ENCODE results near the gene RB1.

The RB1 gene

GRCh38 chr13:48377857-48378256 lies 74.3 kb downstream of the RB1 start:
- H3K4me3 Mint-ChIP-seq: no peak overlapping the region
- no peaks in the 10 kb centered on the region for H3K27me3 Mint-ChIP-seq
- H3K27ac Mint-ChIP-seq: no peak overlapping the region
- no peaks in the 10 kb centered on the region for H3K4me1 Mint-ChIP-seq
- peaks cover 31% of the 10 kb centered on the region for H3K36me3 Mint-ChIP-seq
- H3K9me3 Mint-ChIP-seq: peaks cover 6% of the 10 kb centered on the region

- Mint-ChIP-seq H3K4me1 (peaks cover 4% of the 10 kb centered on the region), H3K27ac (no peak overlapping the region), H3K27me3 (no peaks in the 10 kb centered on the region), H3K9me3 (no peaks in the 10 kb centered on the region), H3K4me3 (no peak overlapping the region), H3K36me3 (peaks cover 22% of the 10 kb centered on the region)
Observed at GRCh38 chr13:48380581-48380980, 77.0 kb downstream of the RB1 start.

DNA sequence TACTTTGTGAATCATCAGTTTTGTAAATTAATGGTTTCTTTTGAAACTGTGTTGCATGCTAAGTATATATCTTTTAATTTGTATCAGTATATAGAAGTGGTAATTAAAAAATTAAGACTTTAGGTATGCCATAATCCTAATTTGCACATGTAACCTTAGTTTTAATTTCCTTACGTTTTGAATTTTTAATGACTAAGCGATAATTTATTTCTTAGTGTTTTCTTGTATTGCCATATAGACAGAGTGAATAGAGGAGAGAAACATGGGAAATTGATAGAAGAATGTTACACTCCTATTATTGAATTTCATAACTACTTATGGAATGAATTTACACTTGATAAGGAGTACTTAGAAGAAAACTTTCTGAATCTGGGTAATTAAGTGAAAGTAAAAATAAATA lies 79.8 kb downstream of the RB1 start:
- no peaks in the 10 kb centered on the region for H3K27me3 Mint-ChIP-seq
- no peak overlapping the region for H3K27ac Mint-ChIP-seq
- H3K9me3 Mint-ChIP-seq: no peaks in the 10 kb centered on the region
- no peak overlapping the region for H3K4me3 Mint-ChIP-seq
- peaks cover 8% of the 10 kb centered on the region for H3K4me1 Mint-ChIP-seq
- H3K36me3 Mint-ChIP-seq: peaks cover 18% of the 10 kb centered on the region

DNA sequence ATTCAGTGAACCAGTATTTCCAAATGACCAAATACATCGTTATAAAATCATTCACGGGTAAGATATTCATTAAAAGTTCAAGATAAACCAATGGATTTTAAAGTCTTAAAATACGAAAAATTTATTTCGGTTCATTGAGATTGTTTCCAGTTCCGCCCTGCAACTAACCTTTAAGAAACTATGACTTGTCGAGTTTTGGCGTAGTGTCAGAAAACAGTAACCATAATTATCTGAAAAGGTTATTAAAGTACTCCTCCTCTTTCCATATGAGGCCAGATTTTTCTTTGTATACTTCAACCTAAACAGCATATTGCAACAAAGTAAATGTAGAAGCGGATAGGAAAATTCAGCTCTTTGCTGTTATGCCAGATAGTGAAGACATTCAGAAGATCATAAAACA lies 83.3 kb downstream of the RB1 start:
- peaks cover 27% of the 10 kb centered on the region for H3K36me3 Mint-ChIP-seq
- H3K4me3 Mint-ChIP-seq: no peak overlapping the region
- H3K27ac Mint-ChIP-seq: no peak overlapping the region
- H3K27me3 Mint-ChIP-seq: no peaks in the 10 kb centered on the region
- H3K4me1 Mint-ChIP-seq: peaks cover 16% of the 10 kb centered on the region
- no peaks in the 10 kb centered on the region for H3K9me3 Mint-ChIP-seq

DNA sequence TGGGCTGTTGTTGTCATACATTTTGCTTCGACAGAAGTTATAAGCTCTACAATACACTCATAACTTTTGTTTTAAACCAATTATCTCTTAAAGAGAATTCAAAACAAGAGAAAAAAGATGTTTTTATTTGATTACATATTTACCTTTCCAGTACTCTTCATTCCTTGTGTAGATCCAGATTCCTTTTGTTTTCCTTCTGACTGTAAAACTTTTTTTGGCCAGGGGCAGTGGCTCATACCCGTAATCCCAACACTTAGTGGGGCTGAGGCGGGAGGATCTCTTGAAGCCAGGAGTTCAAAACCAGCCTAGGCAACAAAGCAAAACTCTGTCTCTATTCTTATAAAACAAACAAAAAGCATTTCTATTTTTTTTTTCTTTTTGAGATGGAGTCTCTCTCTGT lies 87.7 kb downstream of the RB1 start:
- H3K27ac Mint-ChIP-seq: no peak overlapping the region
- H3K27me3 Mint-ChIP-seq: no peaks in the 10 kb centered on the region
- peaks cover 13% of the 10 kb centered on the region for H3K4me1 Mint-ChIP-seq
- no peak overlapping the region for H3K4me3 Mint-ChIP-seq
- peaks cover 17% of the 10 kb centered on the region for H3K9me3 Mint-ChIP-seq
- peaks cover 50% of the 10 kb centered on the region for H3K36me3 Mint-ChIP-seq

- Mint-ChIP-seq H3K36me3 (peaks cover 54% of the 10 kb centered on the region), H3K27me3 (no peaks in the 10 kb centered on the region), H3K27ac (no peak overlapping the region), H3K9me3 (peaks cover 18% of the 10 kb centered on the region), H3K4me1 (peaks cover 10% of the 10 kb centered on the region), H3K4me3 (no peak overlapping the region)
Observed at GRCh38 chr13:48393030-48393697, 89.6 kb downstream of the RB1 start.

GRCh38 chr13:48393698-48394085 lies 90.1 kb downstream of the RB1 start:
- peaks cover 51% of the 10 kb centered on the region for H3K36me3 Mint-ChIP-seq
- peaks cover 18% of the 10 kb centered on the region for H3K9me3 Mint-ChIP-seq
- no peak overlapping the region for H3K27ac Mint-ChIP-seq
- H3K4me1 Mint-ChIP-seq: peaks cover 12% of the 10 kb centered on the region
- H3K27me3 Mint-ChIP-seq: no peaks in the 10 kb centered on the region
- H3K4me3 Mint-ChIP-seq: no peak overlapping the region

DNA sequence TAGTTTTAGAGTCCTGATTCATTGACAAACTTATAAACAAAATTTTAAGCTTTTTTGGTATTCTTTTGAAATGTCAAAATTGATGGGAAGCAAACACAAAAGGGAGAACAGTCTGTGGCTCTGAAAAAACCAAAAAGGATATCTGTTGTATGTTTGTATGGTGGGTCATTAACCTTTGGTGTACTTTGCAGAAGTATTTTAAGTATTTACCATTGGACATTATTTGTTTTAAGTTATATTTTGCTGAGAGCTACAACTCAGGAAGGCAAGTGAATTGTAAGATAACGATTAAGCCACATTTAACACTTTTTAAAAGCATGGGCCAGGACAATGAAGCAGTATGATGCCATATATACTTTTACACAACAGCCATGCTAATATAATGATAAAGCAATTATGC lies 94.2 kb downstream of the RB1 start:
- Mint-ChIP-seq H3K4me1 (peaks cover 42% of the 10 kb centered on the region), H3K27me3 (no peaks in the 10 kb centered on the region), H3K36me3 (peaks cover 27% of the 10 kb centered on the region), H3K4me3 (no peak overlapping the region), H3K27ac (no peak overlapping the region), H3K9me3 (peaks cover 18% of the 10 kb centered on the region)

DNA sequence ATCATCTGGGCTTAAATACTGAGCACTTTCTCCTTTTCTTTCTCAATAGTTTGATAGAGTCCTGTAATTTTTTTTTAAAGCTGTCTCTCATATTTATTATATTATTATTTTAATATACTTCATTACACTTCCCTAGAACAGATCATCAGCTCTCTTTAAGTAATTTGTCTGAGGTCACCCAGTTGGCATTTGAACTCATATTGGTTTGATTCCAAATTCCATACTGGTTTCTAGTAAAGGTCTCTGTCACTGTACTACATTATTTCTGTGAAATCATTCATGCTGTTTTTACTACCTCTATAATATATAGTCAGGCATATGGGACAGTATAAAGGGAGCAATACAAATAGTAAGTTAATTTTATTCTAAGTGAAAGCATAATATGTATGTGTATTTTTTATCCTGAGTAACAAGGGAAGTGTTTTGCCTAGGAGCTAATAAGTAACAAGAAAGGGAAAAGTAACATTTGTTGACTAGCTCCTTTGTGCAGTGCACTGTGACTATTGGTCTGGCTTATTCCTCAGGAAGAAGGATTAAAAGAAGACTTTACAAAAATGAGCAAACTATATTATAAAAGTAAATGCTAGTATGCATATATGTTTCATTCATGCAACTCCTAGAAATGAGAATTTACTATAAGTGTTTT lies 95.0 kb downstream of the RB1 start:
- no peak overlapping the region for H3K27ac Mint-ChIP-seq
- H3K4me3 Mint-ChIP-seq: no peak overlapping the region
- no peaks in the 10 kb centered on the region for H3K27me3 Mint-ChIP-seq
- peaks cover 50% of the 10 kb centered on the region for H3K4me1 Mint-ChIP-seq
- H3K36me3 Mint-ChIP-seq: peaks cover 20% of the 10 kb centered on the region
- peaks cover 13% of the 10 kb centered on the region for H3K9me3 Mint-ChIP-seq

DNA sequence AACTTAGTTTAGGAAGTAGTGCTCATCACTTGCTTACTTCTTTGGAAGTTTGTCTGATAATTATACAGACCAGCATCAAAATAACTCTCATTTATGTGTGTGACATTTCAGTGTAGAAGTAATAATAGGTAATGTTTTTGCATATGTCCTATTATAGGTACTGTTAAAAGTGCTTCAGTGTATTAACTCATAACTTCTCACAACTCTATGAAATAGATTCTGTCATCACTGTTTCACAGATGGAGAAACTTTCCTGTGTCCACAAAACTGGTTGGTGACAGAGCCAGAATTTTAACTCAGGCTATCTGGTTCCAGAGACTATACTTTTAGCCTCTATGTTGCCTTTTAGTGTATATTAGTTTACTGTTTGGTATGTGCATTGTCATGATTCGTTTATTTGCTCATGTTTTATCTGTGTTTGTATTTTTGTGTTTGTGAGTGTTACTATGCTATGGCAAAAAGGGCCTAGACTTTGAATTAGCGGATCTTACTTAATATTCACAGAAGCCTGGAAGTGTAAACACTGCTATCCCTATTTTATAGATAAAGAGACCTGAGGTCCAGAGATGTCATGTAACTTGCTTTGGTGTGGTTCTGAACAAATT lies 96.6 kb downstream of the RB1 start:
- H3K4me3 Mint-ChIP-seq: no peak overlapping the region
- peaks cover 66% of the 10 kb centered on the region for H3K4me1 Mint-ChIP-seq
- peak overlapping the region; percentile 94 for H3K27ac Mint-ChIP-seq
- no peaks in the 10 kb centered on the region for H3K27me3 Mint-ChIP-seq
- H3K9me3 Mint-ChIP-seq: peaks cover 12% of the 10 kb centered on the region
- peaks cover 14% of the 10 kb centered on the region for H3K36me3 Mint-ChIP-seq

DNA sequence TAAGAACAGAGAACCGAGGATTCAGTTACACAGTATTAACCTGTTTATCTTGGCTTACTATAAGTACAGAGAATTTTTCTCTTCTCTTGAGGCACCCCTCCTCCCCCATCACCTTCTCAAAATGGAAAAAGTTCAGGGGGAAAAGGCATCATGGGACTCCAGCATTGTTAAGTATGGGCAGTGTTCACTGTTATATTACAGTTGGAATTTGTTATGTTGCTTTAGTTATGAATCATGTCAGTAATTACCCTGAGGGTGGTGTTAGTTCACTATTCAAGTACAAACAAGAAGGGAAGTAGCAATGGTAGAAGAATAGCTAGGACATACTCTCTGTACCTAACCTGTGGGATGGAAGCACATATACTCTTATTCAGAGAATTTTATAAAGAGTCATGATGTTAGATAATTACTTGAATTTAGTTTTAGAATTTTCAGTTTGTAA lies 97.3 kb downstream of the RB1 start:
- H3K9me3 Mint-ChIP-seq: peaks cover 5% of the 10 kb centered on the region
- peaks cover 8% of the 10 kb centered on the region for H3K36me3 Mint-ChIP-seq
- H3K27ac Mint-ChIP-seq: peak overlapping the region; percentile 74
- peak overlapping the region; percentile 47 for H3K4me3 Mint-ChIP-seq
- H3K27me3 Mint-ChIP-seq: no peaks in the 10 kb centered on the region
- H3K4me1 Mint-ChIP-seq: peaks cover 73% of the 10 kb centered on the region

DNA sequence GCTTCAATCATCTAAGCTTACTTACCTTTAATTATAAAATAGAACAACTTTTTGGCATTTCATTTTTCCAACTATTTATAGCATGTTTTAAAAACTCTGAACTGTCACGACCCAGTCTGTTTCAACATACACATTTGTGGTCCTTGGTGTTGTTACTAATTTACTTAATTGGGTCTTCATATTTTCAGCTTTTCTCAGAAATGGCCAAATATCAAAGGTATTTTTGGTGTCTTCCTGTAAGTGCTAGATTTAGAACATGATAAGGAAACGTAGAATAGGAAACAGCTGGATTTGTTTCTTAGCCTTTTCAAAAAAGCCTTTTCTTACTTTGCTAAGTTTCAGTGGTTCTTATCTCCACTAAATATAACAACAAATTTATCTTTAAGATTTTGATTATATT lies 97.9 kb downstream of the RB1 start:
- H3K36me3 Mint-ChIP-seq: peaks cover 3% of the 10 kb centered on the region
- no peak overlapping the region for H3K4me3 Mint-ChIP-seq
- no peaks in the 10 kb centered on the region for H3K9me3 Mint-ChIP-seq
- H3K4me1 Mint-ChIP-seq: peaks cover 79% of the 10 kb centered on the region
- peak overlapping the region; percentile 51 for H3K27ac Mint-ChIP-seq
- no peaks in the 10 kb centered on the region for H3K27me3 Mint-ChIP-seq

DNA sequence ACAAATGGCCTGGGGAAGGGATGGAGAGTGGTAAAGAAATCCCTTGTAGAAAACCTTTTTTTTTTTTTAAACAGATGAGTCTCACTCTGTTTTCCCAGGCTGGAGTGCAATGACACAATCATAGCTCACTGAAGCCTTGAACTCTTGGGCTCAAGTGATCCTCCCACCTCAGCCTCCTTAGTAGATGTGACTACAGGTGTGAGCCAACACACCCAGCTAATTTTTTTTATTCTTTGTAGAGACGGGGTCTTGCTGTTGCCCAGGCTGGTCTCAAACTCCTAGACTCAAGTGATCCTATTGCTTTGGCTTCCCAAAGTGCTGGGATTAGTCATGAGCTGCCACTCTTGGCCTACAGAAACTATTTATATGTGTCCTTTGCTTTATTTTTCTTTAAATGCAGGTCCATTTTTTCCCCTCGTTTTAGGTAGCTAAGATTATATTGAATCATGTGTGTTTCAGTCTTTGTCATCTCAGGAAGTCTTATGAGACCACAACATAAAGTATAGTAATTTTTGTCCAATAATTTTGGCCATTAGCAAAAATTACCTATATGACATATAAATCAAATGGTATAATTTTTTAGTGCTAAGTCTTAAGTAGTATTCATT lies 98.9 kb downstream of the RB1 start:
- H3K9me3 Mint-ChIP-seq: no peaks in the 10 kb centered on the region
- peak overlapping the region; percentile 81 for H3K27ac Mint-ChIP-seq
- H3K4me3 Mint-ChIP-seq: peak overlapping the region; percentile 61
- peaks cover 88% of the 10 kb centered on the region for H3K4me1 Mint-ChIP-seq
- H3K27me3 Mint-ChIP-seq: no peaks in the 10 kb centered on the region
- no peaks in the 10 kb centered on the region for H3K36me3 Mint-ChIP-seq

GRCh38 chr13:48403151-48403631 lies 99.6 kb downstream of the RB1 start:
- no peaks in the 10 kb centered on the region for H3K36me3 Mint-ChIP-seq
- H3K4me3 Mint-ChIP-seq: peak overlapping the region; percentile 67
- no peaks in the 10 kb centered on the region for H3K27me3 Mint-ChIP-seq
- no peaks in the 10 kb centered on the region for H3K9me3 Mint-ChIP-seq
- H3K4me1 Mint-ChIP-seq: peaks cover 91% of the 10 kb centered on the region
- H3K27ac Mint-ChIP-seq: peak overlapping the region; percentile 88

DNA sequence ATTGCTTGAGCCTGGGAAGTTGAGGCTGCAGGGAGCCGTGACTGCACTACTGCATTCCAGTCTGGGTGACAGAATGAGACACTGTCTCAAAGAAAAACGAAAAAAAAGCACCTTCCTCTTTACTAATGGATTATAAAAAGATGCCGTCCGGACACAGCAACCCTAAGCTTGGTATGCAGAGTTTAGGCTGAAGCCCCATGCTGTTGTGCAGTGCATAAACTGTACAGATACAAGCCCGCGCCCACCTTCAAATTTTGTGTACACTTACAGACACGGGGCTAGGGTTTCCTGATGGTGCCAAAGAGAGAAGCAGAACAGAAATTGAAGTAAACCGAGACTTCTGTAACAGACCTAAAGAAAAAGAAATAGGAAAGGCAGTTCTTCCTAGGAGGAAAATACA lies 100.4 kb downstream of the RB1 start:
- Mint-ChIP-seq H3K27ac (peak overlapping the region; percentile 85), H3K4me1 (peaks cover 91% of the 10 kb centered on the region), H3K4me3 (peak overlapping the region; percentile 26), H3K9me3 (no peaks in the 10 kb centered on the region), H3K36me3 (no peaks in the 10 kb centered on the region), H3K27me3 (no peaks in the 10 kb centered on the region)

DNA sequence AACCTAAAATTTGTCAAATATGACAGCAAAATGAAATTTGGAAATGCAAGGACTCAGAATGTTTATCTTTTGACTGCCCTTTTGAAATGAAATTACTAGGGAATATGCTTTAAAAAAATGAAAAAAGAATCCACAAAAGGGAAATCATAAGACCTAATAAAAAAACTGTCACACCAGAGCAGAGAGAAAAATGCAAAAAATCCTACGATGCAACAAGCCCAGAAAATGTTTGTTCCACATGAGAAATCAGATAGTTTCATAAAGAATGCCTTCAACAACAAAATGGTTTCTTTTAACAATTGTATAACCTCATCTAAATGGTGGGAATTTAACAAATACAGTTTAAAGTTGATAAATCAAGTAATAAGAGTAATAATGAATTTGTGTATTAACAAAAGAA lies 101.4 kb downstream of the RB1 start:
- Mint-ChIP-seq H3K36me3 (no peaks in the 10 kb centered on the region), H3K27ac (peak overlapping the region; percentile 30)

More for the DNA sequence above, 101.4 kb downstream of the RB1 start:
- Mint-ChIP-seq H3K27me3 (no peaks in the 10 kb centered on the region), H3K9me3 (no peaks in the 10 kb centered on the region), H3K4me1 (peaks cover 92% of the 10 kb centered on the region), H3K4me3 (no peak overlapping the region)
